ENCODE measurements around the gene RAB27B. TPM values are rescaled to one million over a fixed set of nuclear protein-coding genes. Genes with fewer than 3 reads are reported as not detected.
"Not testable (repeated sequence)": the region's sequence is repeated elsewhere in the genome, so short reads cannot be mapped to it uniquely, and the experiment has no call there.

Gene RAB27B
- total RNA-seq, 2 experiments from 2014 or later: 5.0 to 5.2 TPM

DNA sequence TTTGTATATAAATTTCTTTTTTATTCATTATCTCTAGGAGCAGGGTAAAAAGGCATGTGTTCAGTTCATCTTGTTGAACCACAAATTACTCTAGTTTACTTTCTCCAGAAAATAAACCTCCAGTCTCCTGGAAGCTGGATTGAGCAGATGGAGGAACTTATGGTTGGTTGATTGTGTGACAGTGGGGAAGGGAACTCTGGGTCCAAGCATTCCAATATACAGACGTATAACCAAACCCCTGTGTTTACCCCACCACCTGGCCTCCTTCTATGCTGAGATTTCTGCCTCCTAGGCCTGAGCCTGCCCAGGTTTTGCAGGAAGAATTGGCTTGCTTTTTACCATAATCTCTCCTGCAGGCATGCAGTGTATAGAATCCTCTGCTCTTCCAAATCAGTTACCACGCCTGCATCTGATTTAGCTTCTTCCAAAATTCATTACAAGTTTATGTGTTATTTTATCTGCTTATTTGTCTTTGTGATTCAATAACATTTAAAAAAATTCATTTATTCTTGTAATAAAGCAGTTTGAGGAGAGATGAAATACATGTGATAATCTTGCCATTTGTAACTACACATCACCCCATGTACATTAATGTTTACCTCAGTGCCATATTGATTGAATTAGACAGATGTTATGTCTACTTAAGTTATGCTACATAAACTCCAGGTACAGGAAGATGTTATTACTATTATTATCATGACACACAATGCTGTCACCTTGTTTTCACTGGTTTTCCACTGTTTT is 2.5 kb upstream of the RAB27B start:
- DNase-seq: no peak
- Mint-ChIP-seq H3K36me3 (ENCODE audit: low read depth) (peaks cover 3% of the 10 kb centered on the region), H3K27me3 (peaks cover 2% of the 10 kb centered on the region), H3K27ac (no peak overlapping the region), H3K9me3 (no peaks in the 10 kb centered on the region), H3K4me1 (peaks cover 18% of the 10 kb centered on the region), H3K4me3 (no peak overlapping the region)
- CTCF ChIA-PET: no interaction called here
- POLR2A ChIA-PET: no interaction called here

DNA sequence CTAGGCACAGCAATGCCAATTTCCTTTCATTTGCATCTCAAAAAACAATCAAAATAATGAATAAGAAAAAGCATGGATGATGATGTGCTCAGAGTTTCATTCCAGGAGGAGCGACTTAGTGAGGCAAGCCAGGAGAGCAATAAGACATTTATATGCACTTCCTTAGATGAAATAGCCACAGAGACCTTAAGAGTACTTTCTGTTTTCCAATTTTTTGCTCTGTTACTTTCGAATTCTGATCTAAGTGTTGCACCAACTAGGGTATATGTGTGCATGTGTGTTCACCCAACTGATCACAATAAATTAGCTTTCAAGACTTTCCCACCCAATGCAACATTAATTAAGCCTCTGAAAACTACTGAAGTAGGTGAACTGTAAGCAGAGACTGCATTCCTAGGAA is 709 bp downstream of the RAB27B start:
- Mint-ChIP-seq H3K9me3 (peaks cover 13% of the 10 kb centered on the region), H3K36me3 (ENCODE audit: low read depth) (peaks cover 14% of the 10 kb centered on the region), H3K4me3 (peak overlapping the region; percentile 78), H3K27me3 (peaks cover 4% of the 10 kb centered on the region), H3K27ac (no peak overlapping the region), H3K4me1 (peaks cover 20% of the 10 kb centered on the region)
- no peak for DNase-seq
- ChIA-PET POLR2A (interaction anchor here (1.1 kb wide), 2 partner anchors 22 to 559 kb away, joined by 3 to 4 read pairs; partner anchors contain the start of gene POLI), CTCF (no interaction called here)

DNA sequence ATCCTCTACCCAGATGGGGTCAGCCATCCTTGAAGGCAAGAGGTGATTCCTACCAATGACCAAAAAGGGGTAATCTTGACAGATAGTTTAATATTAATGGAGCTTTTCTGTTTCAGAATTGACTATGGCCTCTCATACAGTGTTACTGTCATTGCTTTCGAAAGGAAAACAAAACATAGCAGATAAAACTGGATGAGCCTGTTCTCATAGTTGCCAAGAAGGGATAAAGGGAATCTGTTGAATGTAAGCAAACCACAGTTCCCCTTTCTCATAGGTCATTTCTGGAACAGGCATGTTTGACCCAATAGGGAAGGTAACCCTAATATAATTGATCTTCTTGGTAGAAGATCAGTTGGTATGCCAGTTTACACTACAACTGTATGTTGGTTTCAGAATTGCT is 1.6 kb downstream of the RAB27B start:
- no peak overlapping the region for H3K27ac Mint-ChIP-seq
- peaks cover 20% of the 10 kb centered on the region for H3K4me1 Mint-ChIP-seq
- peaks cover 13% of the 10 kb centered on the region for H3K9me3 Mint-ChIP-seq
- CTCF ChIA-PET: no interaction called here
- POLR2A ChIA-PET: no interaction called here
- no peak for DNase-seq
- peaks cover 14% of the 10 kb centered on the region for H3K36me3 Mint-ChIP-seq (ENCODE audit: low read depth)
- peaks cover 4% of the 10 kb centered on the region for H3K27me3 Mint-ChIP-seq
- no peak overlapping the region for H3K4me3 Mint-ChIP-seq

- DNase-seq: no peak
- peaks cover 14% of the 10 kb centered on the region for H3K36me3 Mint-ChIP-seq (ENCODE audit: low read depth)
- H3K4me3 Mint-ChIP-seq: no peak overlapping the region
- no peak overlapping the region for H3K27ac Mint-ChIP-seq
- H3K4me1 Mint-ChIP-seq: peaks cover 20% of the 10 kb centered on the region
- ChIA-PET POLR2A (no interaction called here), CTCF (no interaction called here)
- H3K27me3 Mint-ChIP-seq: peaks cover 4% of the 10 kb centered on the region
- peaks cover 13% of the 10 kb centered on the region for H3K9me3 Mint-ChIP-seq
Measured at GRCh38 chr18:54830260-54830659, 2.0 kb downstream of the RAB27B start.

DNA sequence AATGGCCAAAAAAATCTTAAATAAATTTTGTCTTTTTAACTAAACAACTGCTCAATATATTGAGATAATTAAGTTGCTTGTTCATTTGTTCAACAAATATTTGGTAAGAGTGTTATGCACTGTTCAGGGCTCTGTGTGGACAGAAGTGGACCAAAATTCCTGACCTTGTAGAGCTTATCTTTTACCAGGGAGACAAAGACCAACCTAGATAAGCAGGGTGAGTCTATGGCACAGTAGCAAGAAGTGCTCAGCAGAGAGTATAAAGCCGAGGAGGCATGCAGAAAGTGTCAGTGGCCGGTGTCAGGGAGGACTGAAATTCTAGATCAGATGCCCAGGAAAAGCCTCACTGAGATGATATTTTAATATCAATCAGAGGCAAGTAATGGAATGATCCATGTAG is 2.6 kb downstream of the RAB27B start:
- Mint-ChIP-seq H3K36me3 (ENCODE audit: low read depth) (peaks cover 14% of the 10 kb centered on the region), H3K4me1 (peaks cover 26% of the 10 kb centered on the region), H3K9me3 (peaks cover 13% of the 10 kb centered on the region), H3K27ac (no peak overlapping the region), H3K27me3 (peaks cover 4% of the 10 kb centered on the region), H3K4me3 (no peak overlapping the region)
- ChIA-PET POLR2A (no interaction called here), CTCF (no interaction called here)
- DNase-seq: no peak

GRCh38 chr18:54835944-54836343 is 7.7 kb downstream of the RAB27B start:
- Mint-ChIP-seq H3K9me3 (peaks cover 13% of the 10 kb centered on the region), H3K4me1 (peaks cover 17% of the 10 kb centered on the region), H3K27ac (no peak overlapping the region), H3K27me3 (peaks cover 2% of the 10 kb centered on the region), H3K36me3 (ENCODE audit: low read depth) (peaks cover 10% of the 10 kb centered on the region), H3K4me3 (no peak overlapping the region)
- no peak for DNase-seq
- ChIA-PET POLR2A (no interaction called here), CTCF (no interaction called here)

DNA sequence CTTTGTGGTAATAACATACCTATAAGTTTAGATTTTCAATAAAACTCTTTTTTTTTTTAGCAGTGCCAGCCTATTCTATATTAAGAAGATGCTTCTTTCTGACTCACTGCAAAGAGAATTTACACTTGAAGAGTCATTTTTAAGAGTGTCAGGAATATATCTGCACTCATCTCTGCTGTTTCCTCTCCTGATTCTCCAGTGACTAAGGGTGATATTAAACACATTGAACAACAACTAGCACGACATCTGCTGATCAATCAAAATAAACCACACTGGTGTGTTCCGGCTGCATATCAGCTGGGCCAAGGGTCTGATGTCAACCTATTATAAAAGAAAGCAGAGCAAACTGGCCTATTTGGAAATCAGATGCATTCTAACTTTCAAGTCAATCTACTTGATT is 15.0 kb downstream of the RAB27B start:
- Mint-ChIP-seq H3K4me3 (no peak overlapping the region), H3K36me3 (ENCODE audit: low read depth) (no peaks in the 10 kb centered on the region), H3K9me3 (no peaks in the 10 kb centered on the region), H3K4me1 (no peaks in the 10 kb centered on the region), H3K27me3 (no peaks in the 10 kb centered on the region), H3K27ac (no peak overlapping the region)
- POLR2A ChIA-PET: no interaction called here
- CTCF ChIA-PET: no interaction called here
- DNase-seq: no peak

DNA sequence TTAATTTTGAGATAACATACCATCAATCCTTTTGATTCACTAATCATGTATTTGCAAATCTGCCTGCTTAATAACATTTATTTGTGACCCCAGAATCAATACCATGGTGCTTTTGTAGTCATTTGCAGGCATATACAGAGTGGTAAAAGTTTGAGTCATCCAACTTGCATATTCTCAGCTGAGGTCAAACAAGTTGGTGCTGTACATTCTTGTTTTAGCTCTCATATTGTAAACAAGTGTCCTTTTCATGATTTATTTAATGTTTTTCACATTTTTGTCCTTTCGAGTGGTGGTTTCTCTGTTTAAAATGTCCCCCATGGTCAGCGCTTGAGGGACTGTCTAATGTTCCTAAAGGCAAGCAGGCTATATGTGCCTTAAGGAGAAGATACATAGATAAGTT is 17.5 kb downstream of the RAB27B start:
- no peak for DNase-seq
- H3K9me3 Mint-ChIP-seq: no peaks in the 10 kb centered on the region
- no peak overlapping the region for H3K4me3 Mint-ChIP-seq
- no peaks in the 10 kb centered on the region for H3K27me3 Mint-ChIP-seq
- H3K4me1 Mint-ChIP-seq: no peaks in the 10 kb centered on the region
- H3K27ac Mint-ChIP-seq: no peak overlapping the region
- ChIA-PET POLR2A (no interaction called here), CTCF (no interaction called here)
- H3K36me3 Mint-ChIP-seq (ENCODE audit: low read depth): no peaks in the 10 kb centered on the region

GRCh38 chr18:54848121-54848520 is 19.8 kb downstream of the RAB27B start:
- POLR2A ChIA-PET: no interaction called here
- Mint-ChIP-seq H3K9me3 (no peaks in the 10 kb centered on the region), H3K27ac (no peak overlapping the region), H3K4me3 (no peak overlapping the region), H3K36me3 (ENCODE audit: low read depth) (no peaks in the 10 kb centered on the region), H3K4me1 (peaks cover 14% of the 10 kb centered on the region), H3K27me3 (no peaks in the 10 kb centered on the region)
- CTCF ChIA-PET: no interaction called here
- DNase-seq: no peak

- Mint-ChIP-seq H3K4me1 (peaks cover 20% of the 10 kb centered on the region), H3K9me3 (no peaks in the 10 kb centered on the region), H3K27me3 (no peaks in the 10 kb centered on the region), H3K27ac (no peak overlapping the region), H3K36me3 (ENCODE audit: low read depth) (no peaks in the 10 kb centered on the region), H3K4me3 (no peak overlapping the region)
- DNase-seq: no peak
- ChIA-PET POLR2A (no interaction called here), CTCF (no interaction called here)
Measured at GRCh38 chr18:54849683-54850082, 21.4 kb downstream of the RAB27B start.

- no peaks in the 10 kb centered on the region for H3K27me3 Mint-ChIP-seq
- no peaks in the 10 kb centered on the region for H3K9me3 Mint-ChIP-seq
- CTCF ChIA-PET: no interaction called here
- H3K4me3 Mint-ChIP-seq: no peak overlapping the region
- POLR2A ChIA-PET: no interaction called here
- H3K27ac Mint-ChIP-seq: no peak overlapping the region
- H3K36me3 Mint-ChIP-seq (ENCODE audit: low read depth): no peaks in the 10 kb centered on the region
- no peak for DNase-seq
- H3K4me1 Mint-ChIP-seq: peaks cover 20% of the 10 kb centered on the region
Measured at GRCh38 chr18:54850598-54850997, 22.3 kb downstream of the RAB27B start.

DNA sequence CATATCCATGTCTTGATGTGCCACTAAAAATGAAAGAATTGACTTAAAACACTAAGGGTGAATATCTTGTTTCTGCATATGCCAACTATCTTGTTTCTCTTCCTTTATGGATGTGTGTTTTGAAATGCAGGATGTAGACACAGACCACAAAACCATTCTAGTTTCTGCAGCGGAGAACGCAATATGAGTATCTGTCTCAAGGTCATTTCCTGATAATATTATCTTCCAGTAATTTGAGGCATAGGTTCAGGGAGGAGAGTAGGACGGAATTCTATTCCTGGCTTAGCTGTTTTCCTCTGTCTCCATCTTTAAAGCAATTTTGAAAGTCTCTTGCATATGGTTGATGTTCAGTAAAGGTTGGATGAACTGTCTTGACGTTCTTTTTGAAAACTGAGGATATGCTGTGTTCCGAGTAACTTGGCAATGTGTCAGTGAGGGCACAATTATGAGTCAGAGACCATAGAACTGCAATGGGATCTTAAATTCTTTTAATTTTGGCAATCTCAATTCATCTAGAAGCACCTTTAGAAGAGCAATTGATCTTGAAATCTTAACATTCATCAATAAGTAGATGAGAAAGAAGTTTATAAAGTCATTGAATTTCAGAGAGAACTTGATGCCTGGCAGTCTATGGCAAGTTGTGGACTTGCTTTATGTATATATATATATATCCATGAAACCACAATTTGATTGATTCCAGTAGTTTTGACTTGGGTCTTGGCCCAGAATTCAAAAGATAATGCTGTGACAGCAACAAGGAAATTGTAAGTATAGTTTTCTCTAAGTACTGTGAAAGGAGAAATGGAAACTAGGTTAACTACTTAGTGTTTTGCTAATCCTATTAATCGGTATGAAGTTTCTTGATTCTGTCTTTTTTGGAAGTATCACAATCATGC is 24.8 kb downstream of the RAB27B start:
- POLR2A ChIA-PET: interaction anchor here (0.6 kb wide), 1 partner anchor 39 kb away, joined by 3 read pairs; no protein-coding TSS in a partner anchor
- Mint-ChIP-seq H3K9me3 (no peaks in the 10 kb centered on the region), H3K4me1 (peaks cover 20% of the 10 kb centered on the region), H3K27me3 (no peaks in the 10 kb centered on the region), H3K27ac (no peak overlapping the region), H3K36me3 (ENCODE audit: low read depth) (no peaks in the 10 kb centered on the region), H3K4me3 (peak overlapping the region; percentile 2)
- no peak for DNase-seq
- CTCF ChIA-PET: no interaction called here

DNA sequence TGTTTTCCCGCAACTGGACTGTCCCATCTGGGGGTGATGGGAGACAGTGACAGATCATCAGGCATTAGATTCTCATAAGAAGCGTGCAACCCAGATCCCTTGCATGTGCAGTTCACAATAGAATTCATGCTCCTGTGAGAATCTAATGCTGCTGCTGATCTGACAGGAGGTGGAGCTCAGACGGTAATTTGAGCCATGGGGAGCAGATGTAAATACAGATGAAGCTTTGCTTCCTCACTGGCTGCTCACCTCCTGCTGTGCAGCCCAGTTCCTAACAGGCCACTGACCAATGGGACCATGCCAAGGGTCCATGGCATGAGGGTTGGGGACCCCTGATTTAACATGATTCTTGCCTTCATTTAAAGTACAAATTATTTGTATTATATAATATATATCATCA is 26.8 kb downstream of the RAB27B start:
- H3K27ac Mint-ChIP-seq; H3K4me3 Mint-ChIP-seq; POLR2A ChIA-PET; DNase-seq; H3K27me3 Mint-ChIP-seq; H3K9me3 Mint-ChIP-seq; H3K36me3 Mint-ChIP-seq (ENCODE audit: low read depth); CTCF ChIA-PET: not testable (repeated sequence)
- H3K4me1 Mint-ChIP-seq: peaks cover 20% of the 10 kb centered on the region
